ENCODE measurements around the gene ZNF385D. TPM values are rescaled to one million over a fixed set of nuclear protein-coding genes. Genes with fewer than 3 reads are reported as not detected.

ZNF385D gene
- polyA plus RNA-seq, 1 of the 3 experiments (the other 2 are of a cell fraction) = 1.8 TPM

- TF ChIP-seq SMC3 (IDR thresholded peaks at IDR 0.05; ENCODE audit: low read depth, low read length) (no peak), FOXM1 (IDR thresholded peaks at IDR 0.05; ENCODE audit: low read depth) (no peak), FOXJ3 (CRISPR knock-in tag; IDR thresholded peaks at IDR 0.05) (no peak), RAD21 (IDR thresholded peaks at IDR 0.05; ENCODE audit: low read length) (no peak), RCOR1 (IDR thresholded peaks at IDR 0.05; ENCODE audit: low read length) (no peak), MEF2A (IDR thresholded peaks at IDR 0.05; ENCODE audit: borderline replicate concordance, low read depth) (no peak), GABPA (IDR thresholded peaks at IDR 0.05; ENCODE audit: low read depth) (no peak), MXI1 (IDR thresholded peaks at IDR 0.05; ENCODE audit: low read depth, low read length) (no peak), YY1 (IDR thresholded peaks at IDR 0.05; ENCODE audit: low read depth) (no peak)
Observed at GRCh38 chr3:21744793-21745192, 6.2 kb downstream of the ZNF385D start (continued).

- no peak for TF ChIP-seq NFIC (IDR thresholded peaks at IDR 0.05; ENCODE audit: borderline replicate concordance)
- 78% methylated on average over 15 of the region's 15 CpGs for WGBS (ENCODE audit: low lambda C conversion rate)
- Histone ChIP-seq H3K27me3 (ENCODE audit: insufficient read depth) (no peaks in the 10 kb centered on the region), H3K4me1 (ENCODE audit: control insufficient read depth in 1 of 2, insufficient read depth in 2 of 2, low read depth in 1 of 2, low read length in 1 of 2) (no peaks in the 10 kb centered on the region), H3K9ac (no peak overlapping the region), H3F3A (replicated peaks; ENCODE audit: insufficient read depth) (no peaks in the 10 kb centered on the region), H3K79me2 (ENCODE audit: insufficient read depth) (no peaks in the 10 kb centered on the region), H4K20me1 (ENCODE audit: insufficient read depth) (no peaks in the 10 kb centered on the region), H3K9me3 (no peaks in the 10 kb centered on the region), H3K4me2 (no peak overlapping the region), H3K4me3 (ENCODE audit: low read depth in 2 of 2, low read length in 1 of 2) (no peak overlapping the region), H3K36me3 (replicated peaks in 1 of 2; ENCODE audit: control insufficient read depth in 1 of 2, insufficient read depth in 2 of 2, low read length in 1 of 2) (no peaks in the 10 kb centered on the region), H3K9me2 (no peaks in the 10 kb centered on the region), H3K27ac (ENCODE audit: low read depth in 2 of 2, low read length in 1 of 2) (no peak overlapping the region), H2AFZ (ENCODE audit: low read depth) (no peak overlapping the region)
- CTCF ChIA-PET = interaction anchor here (1.2 kb wide), 1 partner anchor 17 kb away, joined by 3 read pairs; no protein-coding TSS in a partner anchor
- POLR2A ChIA-PET = no interaction called here
- no peak for DNase-seq
Observed at GRCh38 chr3:21738935-21739702, 11.9 kb downstream of the ZNF385D start.

GRCh38 chr3:21738283-21738682 is 12.7 kb downstream of the ZNF385D start:
- Histone ChIP-seq H3K4me2 (no peak overlapping the region), H3K27ac (ENCODE audit: low read depth in 2 of 2, low read length in 1 of 2) (no peak overlapping the region), H3F3A (replicated peaks; ENCODE audit: insufficient read depth) (no peaks in the 10 kb centered on the region), H2AFZ (ENCODE audit: low read depth) (no peak overlapping the region), H3K4me1 (ENCODE audit: control insufficient read depth in 1 of 2, insufficient read depth in 2 of 2, low read depth in 1 of 2, low read length in 1 of 2) (no peaks in the 10 kb centered on the region), H3K9ac (no peak overlapping the region), H3K36me3 (replicated peaks in 1 of 2; ENCODE audit: control insufficient read depth in 1 of 2, insufficient read depth in 2 of 2, low read length in 1 of 2) (no peaks in the 10 kb centered on the region), H3K4me3 (ENCODE audit: low read depth in 2 of 2, low read length in 1 of 2) (no peak overlapping the region), H3K27me3 (ENCODE audit: insufficient read depth) (no peaks in the 10 kb centered on the region), H3K9me3 (no peaks in the 10 kb centered on the region), H3K79me2 (ENCODE audit: insufficient read depth) (no peaks in the 10 kb centered on the region), H3K9me2 (no peaks in the 10 kb centered on the region), H4K20me1 (ENCODE audit: insufficient read depth) (no peaks in the 10 kb centered on the region)
- WGBS (ENCODE audit: low lambda C conversion rate) = 75% methylated on average over 1 of the region's 1 CpG
- no peak for DNase-seq
- CTCF ChIA-PET = no interaction called here
- POLR2A ChIA-PET = no interaction called here
- no peak for TF ChIP-seq NFIC (IDR thresholded peaks at IDR 0.05; ENCODE audit: borderline replicate concordance)
- no peak for TF ChIP-seq CTCF (IDR thresholded peaks at IDR 0.05)
- no peak for TF ChIP-seq USF2 (IDR thresholded peaks at IDR 0.05; ENCODE audit: borderline replicate concordance, low read depth, low read length)
- no peak for TF ChIP-seq TEAD4 (IDR thresholded peaks at IDR 0.05; ENCODE audit: borderline replicate concordance, insufficient read depth)
- TF ChIP-seq GATA2 (CRISPR knock-in tag; IDR thresholded peaks at IDR 0.05) = no peak
- TF ChIP-seq SMC3 (IDR thresholded peaks at IDR 0.05; ENCODE audit: low read depth, low read length) = no peak
- no peak for TF ChIP-seq REST (IDR thresholded peaks at IDR 0.05; ENCODE audit: low read depth, low read length)
- TF ChIP-seq EP300 (IDR thresholded peaks at IDR 0.05; ENCODE audit: borderline replicate concordance in 1 of 2, low read depth in 1 of 2, low read length in 1 of 2) = no peak
- no peak for TF ChIP-seq TAF1 (IDR thresholded peaks at IDR 0.05; ENCODE audit: borderline replicate concordance, low read depth, low read length)
- no peak for TF ChIP-seq JUND (IDR thresholded peaks at IDR 0.05)
- no peak for TF ChIP-seq RCOR1 (IDR thresholded peaks at IDR 0.05; ENCODE audit: low read length)
- TF ChIP-seq POLR2AphosphoS5 (IDR thresholded peaks at IDR 0.05; ENCODE audit: low read depth, low read length) = no peak
- TF ChIP-seq MEF2A (IDR thresholded peaks at IDR 0.05; ENCODE audit: borderline replicate concordance, low read depth) = no peak
- TF ChIP-seq FOXM1 (IDR thresholded peaks at IDR 0.05; ENCODE audit: low read depth) = no peak
- no peak for TF ChIP-seq RXRA (IDR thresholded peaks at IDR 0.05; ENCODE audit: borderline replicate concordance, low read depth)

Measured in SK-N-SH (cell line).